Astrocyte (in vitro differentiated cells and primary cell): ENCODE measurements around the gene FCRL3. TPM values are rescaled to one million over a fixed set of nuclear protein-coding genes. Genes with fewer than 3 reads are reported as not detected.

Experiments used
- DNase-seq: peaks from one replicate; pipeline ENCODE4 v3.0.0-alpha.2; 2010; ENCODE audit warnings: low read depth
- FAIRE-seq: peaks from 2 replicates; lab custom pipeline; 2011; peaks lifted over from hg19 to GRCh38; lab: Jason Lieb, UNC
- H2AFZ ChIP-seq: 2 replicates; pipeline ENCODE4 v1.6.0; 2012; ENCODE audit warnings: low read depth, low read length, inconsistent platforms
- H3K27ac ChIP-seq: 2 replicates; pipeline ENCODE4 v1.5.1; 2011; ENCODE audit warnings: low read depth, low read length, inconsistent platforms
- H3K27me3 ChIP-seq: 2 replicates; pipeline ENCODE4 v1.6.0; 2011; ENCODE audit warnings: low read length, inconsistent platforms; ENCODE audit not compliant: insufficient read depth
- H3K36me3 ChIP-seq: 2 replicates; pipeline ENCODE4 v1.5.1; 2011; ENCODE audit warnings: low read length, inconsistent platforms; ENCODE audit not compliant: insufficient read depth
- H3K4me1 ChIP-seq: 2 replicates; pipeline ENCODE4 v1.5.1; 2011; ENCODE audit warnings: low read length, inconsistent platforms; ENCODE audit not compliant: insufficient read depth
- H3K4me2 ChIP-seq: 2 replicates; pipeline ENCODE4 v1.6.0; 2012; ENCODE audit warnings: low read length, inconsistent platforms
- H3K4me3 ChIP-seq: 2 replicates; pipeline ENCODE4 v1.5.1; 2011; ENCODE audit warnings: low read depth, mild to moderate bottlenecking, low read length, inconsistent platforms; ENCODE audit not compliant: insufficient read depth
- H3K79me2 ChIP-seq: 2 replicates; pipeline ENCODE4 v1.6.0; 2012; ENCODE audit warnings: mild to moderate bottlenecking, low read length, inconsistent platforms; ENCODE audit not compliant: insufficient read depth
- H3K9ac ChIP-seq: 2 replicates; pipeline ENCODE4 v1.6.0; 2012; ENCODE audit warnings: mild to moderate bottlenecking, low read length, inconsistent platforms
- H3K9me3 ChIP-seq: 2 replicates; pipeline ENCODE4 v1.5.1; 2012; ENCODE audit warnings: low read depth, mild to moderate bottlenecking, low read length, inconsistent platforms; ENCODE audit not compliant: insufficient read depth
- H4K20me1 ChIP-seq: 2 replicates; pipeline ENCODE4 v1.6.0; 2012; ENCODE audit warnings: low read length, inconsistent platforms; ENCODE audit not compliant: insufficient read depth
- H3K27ac Mint-ChIP-seq: one replicate; pipeline ENCODE4 v1.8.0; 2021; ENCODE audit warnings: mild to moderate bottlenecking, mixed read lengths; ENCODE audit not compliant: unreplicated experiment
- H3K27me3 Mint-ChIP-seq: one replicate; pipeline ENCODE4 v1.8.0; 2021; ENCODE audit warnings: low read depth, mixed read lengths; ENCODE audit not compliant: unreplicated experiment
- H3K36me3 Mint-ChIP-seq: one replicate; pipeline ENCODE4 v1.8.0; 2021; ENCODE audit warnings: low read depth, mixed read lengths; ENCODE audit not compliant: unreplicated experiment
- H3K4me1 Mint-ChIP-seq: one replicate; pipeline ENCODE4 v1.8.0; 2021; ENCODE audit warnings: low read depth, mixed read lengths; ENCODE audit not compliant: unreplicated experiment
- H3K4me3 Mint-ChIP-seq: one replicate; pipeline ENCODE4 v1.8.0; 2021; ENCODE audit warnings: mild to moderate bottlenecking, moderate library complexity, mixed read lengths; ENCODE audit not compliant: unreplicated experiment
- H3K9me3 Mint-ChIP-seq: one replicate; pipeline ENCODE4 v1.8.0; 2021; ENCODE audit warnings: mild to moderate bottlenecking, mixed read lengths; ENCODE audit not compliant: unreplicated experiment
- EZH2 ChIP-seq: IDR thresholded peaks from 2 replicates; pipeline ENCODE4 v1.6.1; 2012; ENCODE audit warnings: mild to moderate bottlenecking, low read length, inconsistent platforms; ENCODE audit not compliant: insufficient read depth
- total RNA-seq: library from RNA; stranded (reverse); gene quantifications from 2 replicates; pipeline ENCODE4 v1.2.1, GENCODE V29; 2021
- TF ChIP-seq, protein P1 (sequence below): IDR thresholded peaks from 2 replicates; pipeline ENCODE4 v1.5.1; 2011; ENCODE audit warnings: low read depth, mild to moderate bottlenecking, inconsistent platforms, low read length, moderate library complexity; ENCODE audit not compliant: insufficient read depth

The FCRL3 gene
- total RNA-seq, 1 donor from 2014 or later: not detected

GRCh38 chr1:157682710-157683437 lies 17.7 kb downstream of the FCRL3 start:
- H3K4me1 Mint-ChIP-seq: peaks cover 9% of the 10 kb centered on the region
- no peaks in the 10 kb centered on the region for H3K36me3 Mint-ChIP-seq
- no peaks in the 10 kb centered on the region for H3K4me1 ChIP-seq
- no peak overlapping the region for H3K4me2 ChIP-seq
- no peak overlapping the region for H3K27ac ChIP-seq
- H3K4me3 Mint-ChIP-seq: no peak overlapping the region
- H3K9me3 ChIP-seq: no peaks in the 10 kb centered on the region
- H3K9me3 Mint-ChIP-seq: no peaks in the 10 kb centered on the region
- H3K79me2 ChIP-seq: no peaks in the 10 kb centered on the region
- H3K36me3 ChIP-seq: no peaks in the 10 kb centered on the region
- H3K9ac ChIP-seq: no peak overlapping the region
- no peak overlapping the region for H3K4me3 ChIP-seq
- H2AFZ ChIP-seq: no peak overlapping the region
- H4K20me1 ChIP-seq: no peaks in the 10 kb centered on the region
- no peaks in the 10 kb centered on the region for H3K27me3 ChIP-seq
- no peak overlapping the region for H3K27ac Mint-ChIP-seq
- TF ChIP-seq, protein P1, sequence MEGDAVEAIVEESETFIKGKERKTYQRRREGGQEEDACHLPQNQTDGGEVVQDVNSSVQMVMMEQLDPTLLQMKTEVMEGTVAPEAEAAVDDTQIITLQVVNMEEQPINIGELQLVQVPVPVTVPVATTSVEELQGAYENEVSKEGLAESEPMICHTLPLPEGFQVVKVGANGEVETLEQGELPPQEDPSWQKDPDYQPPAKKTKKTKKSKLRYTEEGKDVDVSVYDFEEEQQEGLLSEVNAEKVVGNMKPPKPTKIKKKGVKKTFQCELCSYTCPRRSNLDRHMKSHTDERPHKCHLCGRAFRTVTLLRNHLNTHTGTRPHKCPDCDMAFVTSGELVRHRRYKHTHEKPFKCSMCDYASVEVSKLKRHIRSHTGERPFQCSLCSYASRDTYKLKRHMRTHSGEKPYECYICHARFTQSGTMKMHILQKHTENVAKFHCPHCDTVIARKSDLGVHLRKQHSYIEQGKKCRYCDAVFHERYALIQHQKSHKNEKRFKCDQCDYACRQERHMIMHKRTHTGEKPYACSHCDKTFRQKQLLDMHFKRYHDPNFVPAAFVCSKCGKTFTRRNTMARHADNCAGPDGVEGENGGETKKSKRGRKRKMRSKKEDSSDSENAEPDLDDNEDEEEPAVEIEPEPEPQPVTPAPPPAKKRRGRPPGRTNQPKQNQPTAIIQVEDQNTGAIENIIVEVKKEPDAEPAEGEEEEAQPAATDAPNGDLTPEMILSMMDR: no peak
- no peaks in the 10 kb centered on the region for H3K27me3 Mint-ChIP-seq
- DNase-seq: no peak
- FAIRE-seq: no peak

GRCh38 chr1:157678721-157679120 lies 21.8 kb downstream of the FCRL3 start:
- Mint-ChIP-seq H3K27me3 (no peaks in the 10 kb centered on the region), H3K4me1 (peaks cover 9% of the 10 kb centered on the region), H3K4me3 (no peak overlapping the region), H3K9me3 (peaks cover 4% of the 10 kb centered on the region), H3K27ac (no peak overlapping the region), H3K36me3 (no peaks in the 10 kb centered on the region)
- Histone ChIP-seq H3K4me1 (no peaks in the 10 kb centered on the region), H3K9ac (no peak overlapping the region), H2AFZ (no peak overlapping the region), H3K27me3 (no peaks in the 10 kb centered on the region), H3K36me3 (no peaks in the 10 kb centered on the region), H3K27ac (no peak overlapping the region), H3K4me3 (no peak overlapping the region), H3K4me2 (no peak overlapping the region), H3K9me3 (no peaks in the 10 kb centered on the region), H4K20me1 (no peaks in the 10 kb centered on the region), H3K79me2 (no peaks in the 10 kb centered on the region)
- TF ChIP-seq EZH2: no peak
- TF ChIP-seq, protein P1: no peak
- FAIRE-seq: no peak
- no peak for DNase-seq

- no peaks in the 10 kb centered on the region for H3K36me3 ChIP-seq
- no peak overlapping the region for H3K4me3 Mint-ChIP-seq
- H3K9ac ChIP-seq: no peak overlapping the region
- H3K4me1 Mint-ChIP-seq: no peaks in the 10 kb centered on the region
- H3K27ac Mint-ChIP-seq: no peak overlapping the region
- DNase-seq (no peak), FAIRE-seq (no peak)
- no peak overlapping the region for H3K4me3 ChIP-seq
- no peaks in the 10 kb centered on the region for H3K36me3 Mint-ChIP-seq
- H3K9me3 Mint-ChIP-seq: peaks cover 9% of the 10 kb centered on the region
- H3K4me1 ChIP-seq: no peaks in the 10 kb centered on the region
- no peaks in the 10 kb centered on the region for H3K79me2 ChIP-seq
- H3K27me3 ChIP-seq: no peaks in the 10 kb centered on the region
- TF ChIP-seq EZH2: no peak
- TF ChIP-seq, protein P1: no peak
- H3K27ac ChIP-seq: no peak overlapping the region
- H3K9me3 ChIP-seq: no peaks in the 10 kb centered on the region
- H3K27me3 Mint-ChIP-seq: no peaks in the 10 kb centered on the region
- no peak overlapping the region for H2AFZ ChIP-seq
- no peak overlapping the region for H3K4me2 ChIP-seq
- H4K20me1 ChIP-seq: no peaks in the 10 kb centered on the region
Measured at GRCh38 chr1:157673008-157673407, 27.6 kb downstream of the FCRL3 start.
